ENCODE results near the gene BAG1. TPM values are rescaled to one million over a fixed set of nuclear protein-coding genes. Genes with fewer than 3 reads are reported as not detected.

BAG1 gene
- polyA plus RNA-seq (ENCODE audit: insufficient read length in 4 of 4), result 10 to 100 TPM; 81.9 to 91.2 (median 86.4) TPM

DNA sequence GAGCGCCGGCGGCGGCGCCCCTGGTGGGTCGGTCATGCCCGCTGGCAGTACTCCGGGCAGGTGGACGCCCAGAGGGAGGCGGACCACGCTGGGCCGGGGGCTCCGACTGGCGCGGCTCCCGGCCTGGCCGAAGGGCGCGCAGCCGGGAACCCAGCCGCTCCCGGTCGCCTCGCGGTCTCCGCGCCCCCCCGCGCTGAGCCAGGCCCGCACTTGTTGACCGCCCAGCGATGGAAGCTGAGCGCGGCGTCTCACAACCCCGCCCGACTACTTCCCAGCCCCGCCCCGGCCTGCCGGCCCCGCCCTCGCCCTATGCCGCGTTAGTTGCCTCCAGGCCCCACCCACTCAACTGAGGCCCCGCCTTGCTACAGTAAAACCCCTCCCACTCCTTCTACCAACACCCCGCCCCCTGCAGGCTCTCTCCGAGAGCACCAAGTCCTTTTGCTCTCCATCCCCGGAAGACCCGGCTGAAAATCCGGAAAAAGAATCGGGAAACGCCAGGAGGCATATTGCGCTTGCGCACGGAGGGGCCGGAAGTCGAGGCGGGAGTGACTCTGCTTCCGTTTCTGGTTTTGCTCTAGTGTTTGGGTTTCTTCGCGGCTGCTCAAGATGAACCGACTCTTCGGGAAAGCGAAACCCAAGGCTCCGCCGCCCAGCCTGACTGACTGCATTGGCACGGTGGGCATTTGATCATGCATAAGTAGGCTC lies at the start of gene BAG1, which contains the start of gene CHMP5:
TSS of gene BAG1 (minus strand) at position 236 of the 705 bp plus-strand sequence.
TSS of gene CHMP5 (plus strand) at position 577 of the 705 bp plus-strand sequence. CDS start at position 607, 30 bp downstream.
- DNase-seq (ENCODE audit: low read depth in 4 of 4, low spot score in 3 of 4), result peak; percentile 97 to 99 (median 98)

DNA sequence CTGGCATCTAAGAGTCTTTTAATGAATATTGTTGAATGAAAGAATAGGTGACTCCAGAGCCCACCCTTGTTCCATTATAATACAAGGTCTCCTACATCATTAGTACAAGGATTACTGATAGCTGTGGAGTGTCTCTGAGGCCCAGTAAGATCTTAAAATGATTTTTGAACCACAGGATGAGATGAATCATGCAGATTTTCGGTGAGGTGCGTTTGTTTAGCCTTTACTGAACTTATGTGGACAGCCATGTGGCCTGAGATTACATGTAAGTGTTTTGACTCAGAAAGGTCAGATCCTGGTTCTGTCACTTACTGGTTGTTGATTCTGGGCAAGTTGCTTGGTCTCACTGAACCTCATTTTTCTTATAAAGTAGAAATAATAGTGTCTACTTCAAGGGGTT lies 47.4 kb upstream of the BAG1 start:
- no peak for DNase-seq (ENCODE audit: low read depth in 4 of 4, low spot score in 3 of 4)

DNA sequence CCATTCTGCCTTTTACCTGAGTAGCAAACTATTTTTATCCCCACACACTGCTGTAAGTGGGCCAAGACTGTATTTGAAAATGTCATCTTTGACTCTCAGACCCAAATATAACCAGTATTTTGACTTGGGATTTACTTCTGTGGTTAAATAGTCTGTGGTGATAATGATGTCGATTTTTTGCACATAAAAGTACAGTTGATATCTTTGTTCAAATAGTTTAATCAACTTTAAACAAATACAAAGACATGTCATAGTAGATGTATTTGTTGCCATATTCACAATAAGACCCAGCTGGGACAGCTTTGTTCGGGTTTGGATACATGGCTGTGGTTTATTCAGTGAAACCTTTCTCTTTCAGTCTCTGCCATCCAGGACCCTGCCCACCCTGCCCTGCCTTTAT lies 46.2 kb upstream of the BAG1 start:
- no peak for DNase-seq (ENCODE audit: low read depth in 4 of 4, low spot score in 3 of 4)

DNA sequence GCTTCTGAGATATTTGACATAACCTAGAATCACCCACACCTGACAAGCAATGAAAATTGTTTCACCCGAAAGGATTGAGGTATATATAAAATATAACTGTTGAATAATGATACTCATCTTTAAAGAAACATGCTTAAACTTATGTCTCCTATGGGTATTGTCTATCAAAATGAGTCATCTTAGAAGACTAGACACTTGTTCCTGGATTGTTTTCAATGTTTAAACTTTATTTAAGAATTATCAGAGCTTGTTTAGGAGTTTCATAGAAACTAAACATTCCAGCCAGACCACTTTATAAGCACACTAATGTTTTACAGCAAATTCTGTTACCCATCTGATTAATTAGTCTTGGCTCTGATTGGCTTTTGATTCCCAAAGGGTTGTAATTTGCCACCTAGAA lies 45.4 kb upstream of the BAG1 start:
- no peak for DNase-seq (ENCODE audit: low read depth in 4 of 4, low spot score in 3 of 4)

DNA sequence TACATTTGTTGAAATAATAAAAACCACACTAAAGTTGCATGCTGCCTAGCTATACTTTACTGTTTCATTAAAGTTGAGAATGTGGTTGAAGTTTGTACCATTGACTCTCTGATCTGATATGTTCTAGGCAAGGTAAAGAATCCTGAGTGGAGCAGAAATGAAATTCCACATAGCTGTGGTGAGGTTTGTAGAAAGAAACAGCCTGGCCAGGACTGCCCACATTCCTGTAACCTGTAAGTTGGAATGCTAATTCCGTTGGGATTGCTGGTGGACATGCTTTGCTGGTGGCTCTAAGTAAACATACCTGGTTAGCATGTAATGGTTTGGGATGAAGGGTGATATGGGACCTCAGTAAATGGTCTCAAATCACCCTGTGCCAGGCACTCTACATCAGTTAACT lies 42.6 kb upstream of the BAG1 start:
- DNase-seq (ENCODE audit: low read depth in 4 of 4, low spot score in 3 of 4), result no peak

DNA sequence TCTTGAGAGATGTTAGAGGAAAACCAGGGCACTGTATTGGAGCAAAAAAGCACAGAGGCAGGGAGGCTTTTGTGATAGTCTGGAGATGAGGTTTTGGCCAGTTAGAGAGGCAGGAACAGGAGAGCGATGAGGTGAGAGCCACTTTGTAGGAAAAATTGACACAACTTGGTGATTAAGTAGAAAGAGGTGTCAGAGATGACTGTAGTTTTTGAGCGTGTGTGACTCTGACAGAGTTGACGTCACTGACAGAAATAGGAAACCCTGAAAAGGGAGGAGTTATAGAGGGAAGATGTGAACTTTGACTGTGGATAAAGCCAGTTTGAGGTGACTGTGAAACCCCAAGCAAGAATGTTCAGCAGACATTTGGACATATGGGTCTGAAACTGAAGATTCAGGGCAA lies 41.5 kb upstream of the BAG1 start:
- DNase-seq (ENCODE audit: low read depth in 4 of 4, low spot score in 3 of 4), result no peak

DNA sequence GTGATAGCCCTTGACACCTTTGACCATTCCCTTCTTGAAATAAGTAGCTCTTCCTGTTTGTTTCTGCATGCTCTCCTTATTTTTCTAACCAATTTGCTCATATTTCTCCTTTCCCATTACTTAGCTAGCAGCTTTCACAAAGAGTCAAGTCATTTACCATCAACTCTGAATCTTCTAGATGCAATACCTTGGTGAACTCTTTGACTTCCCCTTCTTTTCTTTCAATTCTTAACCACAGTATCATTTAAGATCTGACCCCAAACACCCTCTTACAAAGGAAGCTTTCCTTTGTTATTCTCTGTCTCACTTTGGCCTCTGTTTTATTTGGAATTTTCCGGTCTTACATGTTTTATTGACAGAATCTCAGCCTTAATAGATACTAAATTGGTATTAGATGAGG lies 39.9 kb upstream of the BAG1 start:
- no peak for DNase-seq (ENCODE audit: low read depth in 4 of 4, low spot score in 3 of 4)

DNA sequence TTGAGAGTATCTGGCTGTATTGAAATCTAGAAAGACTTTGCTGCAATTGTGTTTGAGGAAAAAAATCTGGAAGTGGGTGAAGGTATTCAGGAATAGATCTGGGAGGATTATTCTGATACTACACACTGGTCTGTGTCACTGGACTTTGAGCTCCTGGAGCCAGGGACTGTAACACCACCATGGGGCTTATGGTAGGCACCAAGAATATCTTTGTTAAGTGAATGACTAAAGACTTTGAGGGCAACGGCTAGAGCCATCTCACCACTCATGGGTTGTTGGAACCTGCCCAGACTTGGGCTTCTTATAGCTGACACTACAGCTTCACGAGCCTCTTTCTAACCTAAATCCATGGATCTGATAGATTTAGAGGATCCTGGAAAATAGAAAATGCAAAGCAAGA lies 36.0 kb upstream of the BAG1 start:
- no peak for DNase-seq (ENCODE audit: low read depth in 4 of 4, low spot score in 3 of 4)

DNA sequence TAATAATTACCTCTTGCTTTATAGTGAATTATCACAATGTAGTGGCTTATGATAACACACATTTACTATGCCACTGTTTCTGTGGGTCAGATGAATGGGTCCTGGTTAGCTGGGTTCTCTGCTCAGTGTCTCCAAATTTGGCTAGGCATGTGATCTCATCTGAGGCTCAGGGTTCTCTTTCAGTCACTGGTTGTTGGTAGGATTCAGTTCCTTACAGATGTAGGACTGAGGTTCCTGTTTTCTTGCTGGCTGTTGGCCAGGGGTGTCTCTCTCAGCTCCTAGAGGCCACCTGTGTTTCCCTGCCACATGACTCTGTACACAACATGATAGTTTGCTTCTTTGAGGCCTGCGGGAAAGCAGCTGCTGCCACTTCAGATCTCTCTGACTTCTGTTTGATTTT lies 32.9 kb upstream of the BAG1 start:
- DNase-seq (ENCODE audit: low read depth in 4 of 4, low spot score in 3 of 4), result no peak

DNA sequence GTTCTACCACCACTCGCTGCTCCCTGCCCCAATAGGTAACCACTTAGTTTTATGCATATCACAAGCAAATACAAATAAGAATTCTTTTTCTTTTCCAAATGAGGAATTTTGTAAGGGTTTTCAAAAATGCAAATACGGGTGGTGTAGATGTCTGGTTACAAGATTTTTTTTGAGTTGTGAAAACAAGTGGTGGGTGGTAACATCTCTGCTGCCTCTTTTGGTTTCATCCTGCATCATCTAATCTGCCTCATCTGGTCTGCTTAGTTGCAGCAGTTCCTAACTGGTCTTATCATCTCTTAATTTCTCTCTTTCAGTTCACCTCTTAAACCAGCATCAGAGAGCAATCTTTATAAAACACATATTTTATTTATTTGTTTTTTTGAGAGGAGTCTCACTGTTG lies 31.1 kb upstream of the BAG1 start:
- no peak for DNase-seq (ENCODE audit: low read depth in 4 of 4, low spot score in 3 of 4)

DNA sequence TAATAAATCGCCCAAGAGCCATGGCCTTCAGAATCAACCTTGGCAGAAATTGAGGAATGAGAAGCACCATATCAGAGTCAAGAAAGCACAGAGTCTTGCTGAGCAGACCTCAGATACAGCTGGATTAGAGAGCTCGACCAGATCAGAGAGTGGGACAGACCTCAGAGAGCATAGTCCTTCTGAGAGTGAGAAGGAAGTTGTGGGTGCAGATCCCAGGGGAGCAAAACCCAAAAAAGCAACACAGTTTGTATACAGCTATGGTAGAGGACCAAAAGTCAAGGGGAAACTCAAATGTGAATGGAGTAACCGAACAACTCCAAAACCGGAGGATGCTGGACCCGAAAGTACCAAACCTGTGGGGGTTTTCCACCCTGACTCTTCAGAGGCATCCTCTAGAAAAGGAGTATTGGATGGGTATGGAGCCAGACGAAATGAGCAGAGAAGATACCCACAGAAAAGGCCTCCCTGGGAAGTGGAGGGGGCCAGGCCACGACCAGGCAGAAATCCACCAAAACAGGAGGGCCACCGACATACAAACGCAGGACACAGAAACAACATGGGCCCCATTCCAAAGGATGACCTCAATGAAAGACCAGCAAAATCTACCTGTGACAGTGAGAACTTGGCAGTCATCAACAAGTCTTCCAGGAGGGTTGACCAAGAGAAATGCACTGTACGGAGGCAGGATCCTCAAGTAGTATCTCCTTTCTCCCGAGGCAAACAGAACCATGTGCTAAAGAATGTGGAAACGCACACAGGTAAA lies 30.3 kb upstream of the BAG1 start:
- DNase-seq (ENCODE audit: low read depth in 4 of 4, low spot score in 3 of 4), result no peak

DNA sequence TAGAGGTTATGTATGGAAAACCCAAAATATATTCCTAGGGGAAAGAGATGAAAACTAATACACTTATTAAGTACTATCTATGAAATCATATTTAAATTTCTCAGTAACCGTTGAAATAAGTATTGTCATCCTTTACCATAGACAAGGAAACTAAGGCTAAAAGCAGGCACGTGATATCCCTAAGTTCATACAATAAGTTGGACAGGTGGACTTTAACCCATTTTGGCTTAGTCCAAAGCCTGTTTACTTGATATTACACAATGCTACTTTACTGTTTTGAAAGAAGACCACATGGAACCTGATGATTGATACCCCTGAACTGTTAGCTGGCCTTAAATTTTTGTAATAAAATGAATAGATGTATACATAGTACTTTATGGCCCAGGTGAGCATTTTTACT lies 29.3 kb upstream of the BAG1 start:
- no peak for DNase-seq (ENCODE audit: low read depth in 4 of 4, low spot score in 3 of 4)

DNA sequence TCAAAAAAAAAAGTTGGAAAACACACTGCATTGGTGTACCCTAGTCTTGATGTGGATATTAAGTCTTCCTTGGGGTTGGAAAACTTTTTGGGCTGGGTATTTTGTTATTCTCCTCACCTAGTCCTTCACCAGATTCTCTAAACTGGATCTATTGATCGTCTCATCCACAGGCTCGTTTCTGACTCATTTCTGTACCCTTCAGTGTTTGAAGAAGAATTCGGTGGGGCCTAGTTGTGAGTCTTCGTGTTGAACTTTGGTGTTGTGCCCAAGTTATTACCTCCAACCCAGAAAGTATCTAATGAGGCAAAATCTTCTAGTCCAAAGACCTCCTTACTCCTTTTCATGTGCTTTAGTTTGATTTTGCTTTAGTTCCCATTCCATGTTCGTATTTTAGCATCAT lies 27.4 kb upstream of the BAG1 start:
- no peak for DNase-seq (ENCODE audit: low read depth in 4 of 4, low spot score in 3 of 4)

DNA sequence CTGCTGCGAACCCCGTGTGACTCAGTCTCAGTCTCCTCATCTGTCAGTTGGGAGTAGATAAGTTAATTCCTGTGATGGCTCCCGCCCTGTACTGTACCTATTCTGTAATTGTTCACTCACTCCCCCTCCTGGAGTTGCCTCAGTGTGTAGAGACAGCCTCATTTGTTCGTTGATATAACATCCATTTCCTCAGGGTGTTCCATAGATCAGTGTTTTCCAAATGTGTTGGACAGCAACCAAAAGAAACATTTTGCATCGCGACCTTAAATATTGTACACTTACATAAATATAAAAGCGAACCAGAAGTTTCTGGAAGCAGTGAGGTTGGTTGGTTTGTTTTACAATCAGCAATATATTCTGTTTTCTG lies 26.5 kb upstream of the BAG1 start:
- DNase-seq (ENCODE audit: low read depth in 4 of 4, low spot score in 3 of 4), result peak in 1 of 4 donors; percentile 19

DNA sequence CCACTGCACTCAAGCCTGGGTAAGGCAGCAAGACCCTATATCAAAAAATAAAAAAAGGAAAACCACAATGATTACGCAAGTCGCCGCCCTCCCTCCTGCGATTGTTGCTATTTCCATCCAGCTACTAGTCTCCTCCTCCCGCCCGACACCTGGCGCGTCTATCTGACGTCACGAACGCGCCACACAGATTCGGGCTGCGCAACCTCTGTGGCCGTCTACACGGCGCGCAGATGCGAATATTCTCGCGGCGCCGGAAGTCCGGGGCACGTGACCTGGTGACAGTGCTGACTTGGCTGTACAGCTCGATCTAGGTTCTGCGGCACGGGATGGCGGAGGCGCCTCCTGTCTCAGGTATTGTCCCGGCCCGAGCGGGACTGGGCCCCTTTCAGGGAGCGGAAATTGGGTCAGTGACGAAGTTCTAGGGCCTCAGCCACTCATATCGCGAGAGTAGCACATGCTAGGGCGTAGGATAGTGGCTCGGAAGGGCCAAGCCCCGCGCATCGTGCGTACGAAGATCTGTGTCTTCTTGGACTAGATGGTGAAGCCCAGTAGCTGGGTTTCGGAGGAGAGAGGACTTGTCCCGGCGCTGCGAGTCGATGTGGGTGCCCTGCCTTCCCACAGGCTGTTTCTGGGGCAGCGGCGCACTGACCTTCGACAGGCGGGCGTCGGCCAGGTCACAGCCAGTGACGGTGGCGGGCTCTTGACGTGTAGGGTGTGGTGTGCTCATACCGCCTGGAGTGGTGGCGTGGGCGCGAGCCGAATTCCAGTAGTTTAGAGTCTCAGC lies 25.9 kb upstream of the BAG1 start, which contains the start of gene NFX1:
TSS of gene NFX1 (plus strand) at position 270 of the 784 bp plus-strand sequence. CDS start at position 327, 57 bp downstream.
- DNase-seq (ENCODE audit: low read depth in 4 of 4, low spot score in 3 of 4), result peak; percentile 98 to 99 (median 98)

DNA sequence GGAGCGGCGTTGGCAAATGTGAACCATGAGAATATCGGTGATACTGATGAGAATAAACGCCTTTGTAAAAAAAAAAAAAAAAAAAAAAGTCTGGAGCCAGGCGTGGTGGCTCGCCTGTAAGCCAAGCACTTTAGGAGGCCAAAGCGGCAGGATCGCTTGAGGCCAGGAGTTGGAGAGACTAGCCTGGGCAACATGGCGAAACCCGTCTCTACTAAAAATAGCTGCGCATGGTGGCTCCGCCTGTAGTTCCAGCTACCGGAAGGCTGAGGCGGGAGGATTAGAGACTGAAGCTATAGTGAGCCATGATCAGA lies 25.4 kb upstream of the BAG1 start:
- DNase-seq (ENCODE audit: low read depth in 4 of 4, low spot score in 3 of 4), result no peak

DNA sequence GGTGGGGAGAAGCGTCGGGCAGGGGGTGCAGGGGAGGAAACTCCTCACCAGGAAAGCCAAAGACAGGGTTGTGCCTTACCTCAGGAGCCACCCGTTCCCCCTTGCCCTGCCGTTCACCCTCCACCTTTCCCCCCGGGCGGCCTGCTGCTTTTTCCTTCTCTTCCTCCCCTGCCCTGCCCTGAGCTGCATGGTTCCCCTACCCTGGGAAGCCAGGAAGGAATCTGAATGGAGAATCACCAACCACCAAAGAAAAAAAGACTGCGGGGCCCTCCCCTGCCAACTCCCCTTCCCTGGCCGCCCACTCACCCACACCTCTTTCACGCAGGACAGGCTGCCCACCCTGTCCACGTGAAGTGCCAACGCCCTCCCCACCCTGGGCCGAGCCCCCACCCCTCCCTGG lies 25.0 kb upstream of the BAG1 start:
- no peak for DNase-seq (ENCODE audit: low read depth in 4 of 4, low spot score in 3 of 4)

DNA sequence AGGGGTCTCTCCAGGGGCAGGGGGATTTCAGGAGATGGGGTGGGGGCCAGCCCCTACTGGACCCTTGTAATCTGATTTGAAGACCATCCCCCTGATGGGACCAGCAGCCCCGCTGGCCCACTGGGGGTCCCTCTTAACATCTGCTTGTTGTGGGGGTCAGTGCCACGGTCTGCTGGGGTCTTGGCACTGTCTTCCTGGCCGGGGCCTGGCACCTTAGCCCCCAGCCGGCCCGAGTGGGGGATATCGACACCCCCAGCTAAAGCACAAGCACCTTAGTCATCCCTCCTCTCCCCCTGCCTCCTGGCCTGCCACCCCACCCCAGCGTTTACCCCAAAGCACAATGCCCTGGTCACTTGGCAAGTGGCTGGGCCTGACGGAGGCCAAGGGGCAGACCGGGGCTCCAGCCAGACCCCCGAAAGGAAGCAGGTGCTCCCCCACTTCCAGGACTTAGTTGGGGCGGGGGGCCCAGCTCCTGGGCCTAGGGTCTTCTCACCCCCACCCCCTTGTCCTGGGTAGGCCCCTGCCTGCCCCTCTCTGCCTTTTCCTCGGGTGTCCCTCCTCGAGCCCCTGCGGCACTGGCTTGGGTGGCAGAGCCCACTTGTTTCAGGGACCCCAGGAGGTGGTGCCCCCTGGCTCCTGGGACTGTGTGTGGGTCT lies 24.4 kb upstream of the BAG1 start:
- DNase-seq (ENCODE audit: low read depth in 4 of 4, low spot score in 3 of 4), result no peak

DNA sequence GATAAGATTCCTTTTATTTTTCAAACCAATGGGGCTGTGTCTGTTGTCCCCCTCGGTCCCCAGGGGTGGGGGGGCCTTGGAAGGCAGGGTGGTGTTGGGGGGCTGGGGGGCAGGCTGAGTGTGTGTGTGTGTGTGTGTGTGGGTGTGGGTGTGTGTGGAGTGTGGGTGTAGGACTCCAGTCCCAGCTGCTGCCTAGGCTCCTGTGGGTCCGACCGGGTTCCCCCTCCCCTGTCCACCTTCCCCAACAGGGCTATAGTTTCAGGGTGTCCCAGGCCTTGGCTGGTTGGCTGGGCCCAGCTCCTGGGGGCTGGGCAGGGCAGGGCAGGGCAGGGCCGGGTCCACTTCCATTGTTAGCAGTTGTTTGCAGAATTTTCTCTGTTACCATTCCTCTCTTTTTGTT lies 23.7 kb upstream of the BAG1 start:
- no peak for DNase-seq (ENCODE audit: low read depth in 4 of 4, low spot score in 3 of 4)

DNA sequence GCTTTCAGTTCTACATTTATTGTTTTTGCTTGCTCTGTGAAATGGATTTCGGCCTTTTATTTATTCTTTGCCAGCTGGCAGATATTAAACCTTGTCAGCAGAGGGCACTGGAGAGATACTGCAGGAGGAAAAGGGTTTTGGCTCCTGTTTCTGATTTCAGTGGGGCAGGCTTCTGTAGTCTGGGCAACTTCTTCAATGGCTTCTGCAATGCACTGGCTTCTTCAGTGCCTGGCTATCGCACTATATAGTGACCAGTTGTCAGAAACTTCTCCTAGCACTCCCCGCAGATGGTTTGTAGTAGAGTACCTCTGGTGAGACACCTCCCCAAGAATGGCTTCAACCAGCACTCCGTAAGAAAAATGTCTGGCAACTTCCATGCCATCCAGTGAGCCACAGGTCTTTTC lies 22.6 kb upstream of the BAG1 start:
- peak in 2 of 4 donors; percentile 10 to 28 for DNase-seq (ENCODE audit: low read depth in 4 of 4, low spot score in 3 of 4)

DNA sequence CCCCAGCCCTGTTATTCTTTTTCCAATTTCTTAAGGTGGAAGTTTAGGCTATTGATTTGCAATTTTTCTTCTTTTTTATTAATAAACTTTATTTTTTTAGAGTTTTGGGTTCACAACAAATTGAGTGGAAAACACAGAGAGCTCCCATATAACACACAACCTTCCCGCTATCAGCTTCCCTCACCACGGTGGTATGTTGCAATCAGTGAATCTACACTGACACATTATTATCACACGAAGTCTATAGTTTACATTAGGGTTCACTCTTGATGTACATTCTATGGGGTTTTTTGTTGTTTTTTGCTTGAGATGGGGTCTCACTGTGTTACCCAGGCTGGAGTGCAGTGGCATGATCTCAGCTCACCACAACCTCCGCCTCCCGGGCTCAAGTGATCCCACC lies 21.0 kb upstream of the BAG1 start:
- no peak for DNase-seq (ENCODE audit: low read depth in 4 of 4, low spot score in 3 of 4)
